HFF-Myc (cell line): ENCODE data around the gene SLC12A4.
"Not testable (repeated sequence)": the region's sequence is repeated elsewhere in the genome, so short reads cannot be mapped to it uniquely, and the experiment has no call there.

ENCODE experiments used
- DNase-seq: peaks from one replicate; pipeline ENCODE4 v3.0.0-alpha.2; 2011; ENCODE audit warnings: low read depth; ENCODE audit errors: extremely low read depth
- H3K4me3 ChIP-seq: replicated peaks from 2 replicates; pipeline ENCODE4 v1.5.1; 2011; ENCODE audit warnings: low read depth, mild to moderate bottlenecking, control low read depth, low read length
- CTCF ChIP-seq: IDR thresholded peaks from 2 replicates; pipeline ENCODE4 v1.5.1; 2012; ENCODE audit warnings: mild to moderate bottlenecking, low read depth, low read length, control low read depth; ENCODE audit errors: missing control alignments

The SLC12A4 gene

DNA sequence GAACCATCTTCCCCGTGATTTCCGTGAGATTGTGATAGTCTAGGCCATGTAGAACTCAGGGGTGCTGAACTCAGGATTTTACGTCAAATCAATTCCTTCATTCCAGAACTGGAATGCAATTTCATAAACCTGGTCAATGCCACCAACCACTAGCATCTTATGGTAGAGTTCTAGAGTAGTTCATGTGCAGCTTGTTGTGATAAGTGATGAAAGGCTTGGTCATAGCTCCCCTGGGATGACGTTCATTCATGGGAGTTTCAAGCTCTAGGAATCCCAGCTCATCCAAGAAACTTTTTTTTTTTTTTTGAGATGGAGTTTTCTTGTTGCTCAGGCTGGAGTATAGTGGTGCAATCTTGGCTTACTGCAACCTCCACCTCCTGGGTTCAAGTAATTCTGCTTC, 34.6 kb upstream of the SLC12A4 start:
- TF ChIP-seq CTCF, result no peak
- no peak overlapping the region for H3K4me3 ChIP-seq
- no peak for DNase-seq

- no peak for TF ChIP-seq CTCF
- H3K4me3 ChIP-seq, result no peak overlapping the region
- DNase-seq, result no peak
Observed at GRCh38 chr16:68000450-68000849, 32.0 kb upstream of the SLC12A4 start.

- H3K4me3 ChIP-seq, result no peak overlapping the region
- no peak for TF ChIP-seq CTCF
- DNase-seq, result no peak
Observed at GRCh38 chr16:67999985-68000384, 31.5 kb upstream of the SLC12A4 start.

- H3K4me3 ChIP-seq, DNase-seq: not testable (repeated sequence)
Observed at GRCh38 chr16:67998779-67999688, 30.6 kb upstream of the SLC12A4 start, which contains the start of gene DPEP2. DPEP2 (minus strand) TSS chr16:67999484; CDS start chr16:67993212, 6,272 bp downstream.

DNA sequence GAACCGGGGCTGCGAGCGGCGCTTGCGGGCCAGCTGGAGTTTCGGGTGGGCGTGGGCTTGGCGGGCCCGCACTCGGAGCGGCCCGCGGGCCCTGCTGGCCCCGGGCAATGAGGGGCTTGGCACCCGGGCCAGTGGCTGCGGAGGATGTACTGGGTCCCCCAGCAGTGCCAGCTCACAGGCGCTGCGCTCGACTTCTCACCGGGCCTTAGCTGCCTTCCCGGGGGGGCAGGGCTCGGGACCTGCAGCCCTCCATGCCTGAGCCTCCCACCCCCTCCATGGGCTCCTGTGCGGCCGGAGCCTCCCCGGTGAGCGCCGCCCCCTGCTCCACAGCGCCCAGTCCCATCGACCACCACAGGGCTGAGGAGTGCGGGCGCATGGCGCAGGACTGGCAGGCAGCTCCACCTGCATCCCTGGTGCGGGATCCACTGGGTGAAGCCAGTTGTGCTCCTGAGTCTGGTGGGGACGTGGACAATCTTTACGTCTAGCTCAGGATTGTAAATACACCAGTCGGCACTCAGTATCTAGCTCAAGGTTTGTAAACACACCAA, 29.9 kb upstream of the SLC12A4 start:
- DNase-seq, H3K4me3 ChIP-seq: not testable (repeated sequence)

- H3K4me3 ChIP-seq, result no peak overlapping the region
- no peak for DNase-seq
- TF ChIP-seq CTCF, result no peak
Observed at GRCh38 chr16:67996666-67997065, 28.2 kb upstream of the SLC12A4 start.

- no peak for DNase-seq
- no peak overlapping the region for H3K4me3 ChIP-seq
- TF ChIP-seq CTCF, result no peak
Observed at GRCh38 chr16:67995423-67995822, 27.0 kb upstream of the SLC12A4 start.

DNA sequence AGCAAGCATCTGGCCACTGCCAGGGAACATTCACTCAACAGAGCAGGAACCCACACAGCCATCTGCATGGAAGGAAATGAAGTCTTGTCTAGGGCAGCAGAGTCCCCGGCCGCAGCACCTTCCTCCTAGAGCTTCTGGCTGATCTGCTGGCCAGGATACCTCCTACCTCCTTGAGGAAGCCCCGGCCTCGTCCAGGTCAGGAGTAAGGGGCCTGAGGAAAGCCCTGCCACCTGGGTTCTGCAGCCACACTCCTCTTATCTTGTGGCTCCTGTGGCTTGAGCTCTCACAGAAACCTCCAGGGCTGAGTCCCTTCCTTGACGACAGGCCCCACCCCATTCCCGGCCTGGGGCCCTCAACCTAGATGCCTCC, 25.6 kb upstream of the SLC12A4 start:
- not testable (repeated sequence) for H3K4me3 ChIP-seq, DNase-seq
